Fibroblast of the aortic adventitia (primary cell): ENCODE data around the gene NXT1. TPM values are rescaled to one million over a fixed set of nuclear protein-coding genes. Genes with fewer than 3 reads are reported as not detected.

ENCODE experiments used
- DNase-seq: peaks from one replicate; pipeline ENCODE4 v3.0.0-alpha.2; 2010; ENCODE audit warnings: low read depth
- H3K4me3 ChIP-seq: 2 replicates; pipeline ENCODE4 v1.5.1; 2011; ENCODE audit warnings: low read depth, mild to moderate bottlenecking, control low read depth, low read length, moderate library complexity
- CTCF ChIP-seq: IDR thresholded peaks from 2 replicates; pipeline ENCODE4 v1.5.1; 2011; ENCODE audit warnings: mild to moderate bottlenecking, low read length, control low read depth, inconsistent platforms; ENCODE audit not compliant: insufficient read depth
- total RNA-seq: library from RNA; depleted of rRNA; stranded (reverse); fragments of >200 nt; gene quantifications from 2 replicates; pipeline ENCODE4 v1.2.3, GENCODE V29; 2012; ENCODE audit warnings: low replicate concordance

The NXT1 gene
- total RNA-seq, 1 donor = 30.8 TPM

GRCh38 chr20:23362392-23363256 is 12.0 kb downstream of the NXT1 start:
- TF ChIP-seq CTCF = no peak
- DNase-seq = peak; percentile 13
- H3K4me3 ChIP-seq = peak overlapping the region; percentile 84

GRCh38 chr20:23363257-23363649 is 12.7 kb downstream of the NXT1 start:
- TF ChIP-seq CTCF = no peak
- peak overlapping the region; percentile 84 for H3K4me3 ChIP-seq
- peak; percentile 16 for DNase-seq

GRCh38 chr20:23365390-23366165 is 15.0 kb downstream of the NXT1 start:
- TF ChIP-seq CTCF = no peak
- no peak overlapping the region for H3K4me3 ChIP-seq
- DNase-seq = no peak

GRCh38 chr20:23366384-23366783 is 15.8 kb downstream of the NXT1 start:
- no peak for TF ChIP-seq CTCF
- no peak for DNase-seq
- H3K4me3 ChIP-seq = no peak overlapping the region

GRCh38 chr20:23367770-23368169 is 17.2 kb downstream of the NXT1 start:
- TF ChIP-seq CTCF = no peak
- no peak for DNase-seq
- no peak overlapping the region for H3K4me3 ChIP-seq

GRCh38 chr20:23368316-23369071 is 17.9 kb downstream of the NXT1 start:
- DNase-seq = peak; percentile 38
- no peak for TF ChIP-seq CTCF
- H3K4me3 ChIP-seq = no peak overlapping the region
